Right cardiac atrium (tissue), 5 donors: ENCODE data around the gene SQOR. TPM values are rescaled to one million over a fixed set of nuclear protein-coding genes. Genes with fewer than 3 reads are reported as not detected.
A peak's percentile ranks its signal among the peaks of the same experiment; 100 is the strongest.

Experiments
- ATAC-seq, 2 donors: fragments of 200-7000 bp; cut with Tn5 transposase; one replicate each; pipeline versions ENCODE4 v1.8.0 to v1.9.1; 2020; ENCODE audit warnings: moderate library complexity in 2 of 2, mild to moderate bottlenecking in 1 of 2
- DNase-seq, 3 donors: peaks; one replicate each; pipeline ENCODE4 v3.0.0-alpha.2; 2020
- H3K27ac ChIP-seq: one replicate; pipeline ENCODE4 v1.5.1; 2013; ENCODE audit warnings: mild to moderate bottlenecking, low read length, control low read depth, moderate library complexity
- H3K27me3 ChIP-seq: one replicate; pipeline ENCODE4 v1.6.1; 2013; ENCODE audit not compliant: control insufficient read depth, insufficient read depth
- H3K4me1 ChIP-seq: one replicate; pipeline ENCODE4 v1.6.1; 2013; ENCODE audit warnings: low read length; ENCODE audit not compliant: control insufficient read depth, insufficient read depth
- H3K4me3 ChIP-seq: one replicate; pipeline ENCODE4 v1.5.1; 2013; ENCODE audit warnings: low read length, control low read depth
- H3K9me3 ChIP-seq: one replicate; pipeline ENCODE4 v1.6.1; 2013; ENCODE audit warnings: low read length; ENCODE audit not compliant: control insufficient read depth
- WGBS: extraction: QIAGEN DNeasy Blood & Tissue Kit; methylation state at CpG from one replicate; pipeline ENCODE4 v1.1.7; 2013; 5-methylcytosine and 5-hydroxymethylcytosine counted together
- intact Hi-C, 4 donors: fragments of 100-400 bp; cut with DNase I; formaldehyde crosslinking; loops; one replicate each; pipeline versions ENCODE4 v1.11.0 to v1.14.0; 2022 to 2023
- polyA plus RNA-seq: library from polyadenylated mRNA; stranded (reverse); fragments of 200-250 nt; gene quantifications from one replicate; pipeline ENCODE4 v1.2.3, GENCODE V29; 2013
- total RNA-seq, 4 donors: library from RNA; stranded (reverse); fragmentation: NEBNext Ultra II Directional; extraction: Animal tissue kit (Norgen Biotek cat#: 25700); gene quantifications; one replicate each; pipeline ENCODE4 v1.2.1, GENCODE V29; 2021
- donor health status: healthy with polysubstance abuse.
- donor health status: DM: no; HTN: yes; CAD: no.
- donor health status: DM: no; HTN: no; CAD: no.
- donor health status: DM: no; HTN: yes; CAD: no; lungs with severe emphysema.
- donor health status: DM: yes; HTN: yes; CAD: no.

Gene SQOR
- total and polyA plus RNA-seq, 5 donors, result 16.0 to 23.6 (median 19.3) TPM

- ATAC-seq, result no peak
- DNase-seq, result no peak
- Histone ChIP-seq H3K4me1 (no peaks in the 10 kb centered on the region), H3K9me3 (no peaks in the 10 kb centered on the region), H3K4me3 (no peak overlapping the region), H3K27ac (no peak overlapping the region), H3K27me3 (no peaks in the 10 kb centered on the region)
- WGBS, result 74% methylated on average over 4 of the region's 4 CpGs
- intact Hi-C loops, result no loop called here
Observed at GRCh38 chr15:45678459-45679178, 43.8 kb downstream of the SQOR start.

GRCh38 chr15:45684533-45684932 is 49.7 kb downstream of the SQOR start:
- no peaks in the 10 kb centered on the region for H3K9me3 ChIP-seq
- intact Hi-C loops, result no loop called here
- no peaks in the 10 kb centered on the region for H3K4me1 ChIP-seq
- ATAC-seq, result no peak
- H3K4me3 ChIP-seq, result no peak overlapping the region
- H3K27ac ChIP-seq, result no peak overlapping the region
- 92% methylated on average over 2 of the region's 2 CpGs for WGBS
- no peaks in the 10 kb centered on the region for H3K27me3 ChIP-seq
- DNase-seq, result no peak

- no peak for DNase-seq
- no peaks in the 10 kb centered on the region for H3K27me3 ChIP-seq
- intact Hi-C loops, result no loop called here
- H3K9me3 ChIP-seq, result no peaks in the 10 kb centered on the region
- 96% methylated on average over 4 of the region's 4 CpGs for WGBS
- ATAC-seq, result no peak
- H3K27ac ChIP-seq, result no peak overlapping the region
- no peak overlapping the region for H3K4me3 ChIP-seq
- H3K4me1 ChIP-seq, result no peaks in the 10 kb centered on the region
Observed at GRCh38 chr15:45689616-45690015, 54.8 kb downstream of the SQOR start.

GRCh38 chr15:45690581-45691260 is 55.9 kb downstream of the SQOR start:
- intact Hi-C loops, result no loop called here
- DNase-seq, result no peak
- Histone ChIP-seq H3K27me3 (no peaks in the 10 kb centered on the region), H3K27ac (no peak overlapping the region), H3K4me3 (no peak overlapping the region), H3K9me3 (no peaks in the 10 kb centered on the region), H3K4me1 (no peaks in the 10 kb centered on the region)
- ATAC-seq, result no peak
- 75% methylated on average over 6 of the region's 6 CpGs for WGBS

- ATAC-seq, result no peak
- H3K4me1 ChIP-seq, result no peaks in the 10 kb centered on the region
- intact Hi-C loops, result no loop called here
- H3K27ac ChIP-seq, result no peak overlapping the region
- 85% methylated on average over 3 of the region's 3 CpGs for WGBS
- H3K4me3 ChIP-seq, result no peak overlapping the region
- H3K9me3 ChIP-seq, result no peaks in the 10 kb centered on the region
- DNase-seq, result no peak
- no peaks in the 10 kb centered on the region for H3K27me3 ChIP-seq
Observed at GRCh38 chr15:45701108-45701507, 66.3 kb downstream of the SQOR start.

- Histone ChIP-seq H3K27ac (no peak overlapping the region), H3K4me1 (no peaks in the 10 kb centered on the region), H3K27me3 (no peaks in the 10 kb centered on the region), H3K4me3 (no peak overlapping the region), H3K9me3 (no peaks in the 10 kb centered on the region)
- WGBS, result 98% methylated on average over 3 of the region's 3 CpGs
- ATAC-seq, result no peak
- intact Hi-C loops, result no loop called here
- no peak for DNase-seq
Observed at GRCh38 chr15:45702041-45702440, 67.2 kb downstream of the SQOR start.

- no peaks in the 10 kb centered on the region for H3K27me3 ChIP-seq
- H3K9me3 ChIP-seq, result no peaks in the 10 kb centered on the region
- intact Hi-C loops, result no loop called here
- ATAC-seq, result no peak
- no peaks in the 10 kb centered on the region for H3K4me1 ChIP-seq
- H3K4me3 ChIP-seq, result peak overlapping the region; percentile 66
- 46% methylated on average over 13 of the region's 13 CpGs for WGBS
- no peak overlapping the region for H3K27ac ChIP-seq
- DNase-seq, result no peak
Observed at GRCh38 chr15:45703670-45704328, 69.0 kb downstream of the SQOR start.

GRCh38 chr15:45704329-45705249 is 69.8 kb downstream of the SQOR start:
- ATAC-seq, result peak; percentile 30 to 53
- Histone ChIP-seq H3K27me3 (no peaks in the 10 kb centered on the region), H3K27ac (no peak overlapping the region), H3K9me3 (no peaks in the 10 kb centered on the region), H3K4me3 (peak overlapping the region; percentile 66), H3K4me1 (no peaks in the 10 kb centered on the region)
- 5% methylated on average over 67 of the region's 67 CpGs for WGBS
- peak; percentile 33 to 69 (median 58) for DNase-seq
- intact Hi-C loops, result no loop called here

- Histone ChIP-seq H3K4me1 (no peaks in the 10 kb centered on the region), H3K9me3 (no peaks in the 10 kb centered on the region), H3K27me3 (no peaks in the 10 kb centered on the region), H3K27ac (no peak overlapping the region), H3K4me3 (peak overlapping the region; percentile 66)
- 3% methylated on average over 15 of the region's 15 CpGs for WGBS
- ATAC-seq (peak; percentile 91 to 93), DNase-seq (peak; percentile 62 to 86 (median 74))
- intact Hi-C loops, result loop anchor here in 1 of 4 donors (2.0 kb wide), 1 partner anchor 85 kb away; no protein-coding TSS in a partner anchor
Observed at GRCh38 chr15:45705510-45706473, 71.0 kb downstream of the SQOR start.

GRCh38 chr15:45710657-45711056 is 75.8 kb downstream of the SQOR start:
- Histone ChIP-seq H3K9me3 (no peaks in the 10 kb centered on the region), H3K27me3 (no peaks in the 10 kb centered on the region), H3K27ac (no peak overlapping the region), H3K4me3 (no peak overlapping the region), H3K4me1 (no peaks in the 10 kb centered on the region)
- DNase-seq, result no peak
- 34% methylated on average over 6 of the region's 6 CpGs for WGBS
- intact Hi-C loops, result loop anchor here in 2 of 4 donors (5.0 to 10.0 kb wide), 2 partner anchors 82 to 444 kb away; no protein-coding TSS in a partner anchor
- ATAC-seq, result no peak
